Measurements from ENCODE around the gene ZNF436. TPM values are rescaled to one million over a fixed set of nuclear protein-coding genes. Genes with fewer than 3 reads are reported as not detected.

Gene ZNF436
- total RNA-seq, 4 donors from 2014 or later = 12.5 to 125 (median 12.9) TPM

GRCh38 chr1:23400324-23401114 lies 30.9 kb upstream of the ZNF436 start:
- TF ChIP-seq POLR2A (IDR thresholded peaks at IDR 0.05) (no peak), CTCF (IDR thresholded peaks at IDR 0.05) (no peak), EP300 (IDR thresholded peaks at IDR 0.05; ENCODE audit: low read depth) (no peak), POLR2AphosphoS5 (IDR thresholded peaks at IDR 0.05) (no peak)
- Histone ChIP-seq H3K27me3 (no peaks in the 10 kb centered on the region), H3K27ac (peak overlapping the region; percentile 4 to 86 (median 33)), H3K9me3 (no peaks in the 10 kb centered on the region), H3K4me3 (no peak overlapping the region), H3K36me3 (peaks cover 0 to 8% (median 0%) of the 10 kb centered on the region in 4 donors), H3K4me1 (peaks cover 23 to 39% (median 26%) of the 10 kb centered on the region in 4 donors)
- in situ Hi-C loops (cut with MboI; ENCODE audit: low pct_ligation_motif_present in 1 of 4, low pct_unique_long_range_greater_than_20kb in 1 of 4, low sequenced_read_pairs in 3 of 4) = no loop called here
- no peak for DNase-seq
- intact Hi-C loops (cut with DNase I; ENCODE audit: low total_unique reads) = no loop called here
- WGBS, 2 donors (ENCODE audit: low coverage in 1 of 2) = 80 to 85% methylated on average over 2 to 5 of the region's 5 CpGs

- H3K27ac ChIP-seq = no peak overlapping the region
- no peak for TF ChIP-seq EP300 (IDR thresholded peaks at IDR 0.05; ENCODE audit: low read depth)
- TF ChIP-seq CTCF (IDR thresholded peaks at IDR 0.05) = no peak
- no peak for TF ChIP-seq POLR2AphosphoS5 (IDR thresholded peaks at IDR 0.05)
- no peak for TF ChIP-seq POLR2A (IDR thresholded peaks at IDR 0.05)
- intact Hi-C loops (cut with DNase I; ENCODE audit: low total_unique reads) = no loop called here
- peaks cover 0 to 8% (median 0%) of the 10 kb centered on the region in 4 donors for H3K36me3 ChIP-seq
- peaks cover 17 to 42% (median 30%) of the 10 kb centered on the region in 4 donors for H3K4me1 ChIP-seq
- WGBS, 2 donors (ENCODE audit: low coverage in 1 of 2) = 85 to 89% methylated on average over 1 of the region's 1 CpG
- H3K27me3 ChIP-seq = no peaks in the 10 kb centered on the region
- in situ Hi-C loops (cut with MboI; ENCODE audit: low pct_ligation_motif_present in 1 of 4, low pct_unique_long_range_greater_than_20kb in 1 of 4, low sequenced_read_pairs in 3 of 4) = no loop called here
- H3K9me3 ChIP-seq = no peaks in the 10 kb centered on the region
- H3K4me3 ChIP-seq = no peak overlapping the region
- no peak for DNase-seq
Measured at GRCh38 chr1:23399229-23399628, 29.6 kb upstream of the ZNF436 start.

- no peak overlapping the region for H3K4me3 ChIP-seq
- intact Hi-C loops (cut with DNase I; ENCODE audit: low total_unique reads) (no loop called here), in situ Hi-C loops (cut with MboI; ENCODE audit: low pct_ligation_motif_present in 1 of 4, low pct_unique_long_range_greater_than_20kb in 1 of 4, low sequenced_read_pairs in 3 of 4) (no loop called here)
- H3K9me3 ChIP-seq = no peaks in the 10 kb centered on the region
- DNase-seq = no peak
- TF ChIP-seq POLR2AphosphoS5 (IDR thresholded peaks at IDR 0.05) = no peak
- no peak for TF ChIP-seq POLR2A (IDR thresholded peaks at IDR 0.05)
- no peak for TF ChIP-seq CTCF (IDR thresholded peaks at IDR 0.05)
- TF ChIP-seq EP300 (IDR thresholded peaks at IDR 0.05; ENCODE audit: low read depth) = no peak
- H3K27me3 ChIP-seq = no peaks in the 10 kb centered on the region
- no peak overlapping the region for H3K27ac ChIP-seq
- peaks cover 5 to 40% (median 26%) of the 10 kb centered on the region in 4 donors for H3K4me1 ChIP-seq
- 87 to 94% methylated on average over 3 to 7 of the region's 7 CpGs for WGBS, 2 donors (ENCODE audit: low coverage in 1 of 2)
- peaks cover 0 to 8% (median 0%) of the 10 kb centered on the region in 4 donors for H3K36me3 ChIP-seq
Measured at GRCh38 chr1:23397908-23398307, 28.3 kb upstream of the ZNF436 start.

GRCh38 chr1:23396380-23396779 lies 26.7 kb upstream of the ZNF436 start:
- TF ChIP-seq CTCF (IDR thresholded peaks at IDR 0.05) (no peak), POLR2A (IDR thresholded peaks at IDR 0.05) (no peak), POLR2AphosphoS5 (IDR thresholded peaks at IDR 0.05) (no peak), EP300 (IDR thresholded peaks at IDR 0.05; ENCODE audit: low read depth) (no peak)
- no peak for DNase-seq
- in situ Hi-C loops (cut with MboI; ENCODE audit: low pct_ligation_motif_present in 1 of 4, low pct_unique_long_range_greater_than_20kb in 1 of 4, low sequenced_read_pairs in 3 of 4) (no loop called here), intact Hi-C loops (cut with DNase I; ENCODE audit: low total_unique reads) (no loop called here)
- no peak overlapping the region for H3K4me3 ChIP-seq
- 83 to 89% methylated on average over 1 to 2 of the region's 2 CpGs for WGBS, 2 donors (ENCODE audit: low coverage in 1 of 2)
- peaks cover 0 to 8% (median 0%) of the 10 kb centered on the region in 4 donors for H3K36me3 ChIP-seq
- H3K4me1 ChIP-seq = peaks cover 0 to 26% (median 18%) of the 10 kb centered on the region in 4 donors
- H3K27me3 ChIP-seq = no peaks in the 10 kb centered on the region
- H3K27ac ChIP-seq = peak overlapping the region in 2 of 4 donors; percentile 73 to 86
- H3K9me3 ChIP-seq = no peaks in the 10 kb centered on the region

All from transverse colon (tissue), 4 donors.